Cerebellar nuclear complex (tissue), 1 donor: ENCODE measurements around the gene KDM2B.

Source experiments
- DNase-seq, 2 experiments: peaks; one replicate each; lab custom pipeline; 2025; lab: John Stamatoyannopoulos, UW

KDM2B gene

DNA sequence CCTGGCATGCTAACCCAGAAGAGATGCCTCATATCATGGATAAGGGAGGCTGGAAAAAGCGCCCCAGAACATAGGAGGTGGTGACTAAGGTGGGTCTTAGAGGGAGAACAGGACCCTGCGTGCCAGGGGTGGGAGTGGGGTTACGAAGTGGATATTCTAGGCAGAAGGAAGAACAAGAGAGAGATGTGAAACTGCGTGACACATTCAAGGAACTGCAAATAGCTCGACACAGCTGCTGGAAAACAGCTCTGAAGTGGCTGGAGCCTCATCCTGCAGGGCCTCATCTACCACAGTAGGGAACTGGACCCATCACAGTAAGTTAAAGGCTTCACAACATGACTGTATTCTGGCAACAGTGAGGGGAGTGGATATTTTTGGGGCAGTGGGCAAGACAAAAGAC, 119.8 kb downstream of the KDM2B start:
- no peak for DNase-seq

DNA sequence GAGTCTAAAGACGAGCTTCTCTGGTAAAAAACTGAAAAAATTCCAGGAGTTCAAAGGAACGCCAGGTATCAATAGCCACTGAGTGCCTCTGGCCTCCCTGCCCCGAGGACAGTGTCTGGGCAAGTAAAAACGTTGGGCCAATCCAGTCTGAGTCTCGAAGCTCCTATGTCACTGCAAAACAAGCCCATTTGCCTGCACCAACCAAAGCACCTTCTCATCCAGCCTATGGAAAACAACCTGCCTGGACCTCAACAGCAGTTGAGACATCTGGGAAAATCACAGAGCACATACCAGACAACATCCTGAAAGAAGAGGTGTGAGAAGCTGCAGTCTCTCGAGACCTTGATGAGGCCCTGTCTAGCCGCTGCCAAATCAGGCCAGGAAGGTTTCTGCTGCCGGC, 124.3 kb downstream of the KDM2B start:
- no peak for DNase-seq

- DNase-seq: no peak
Observed at GRCh38 chr12:121455766-121456420, 124.9 kb downstream of the KDM2B start.

DNA sequence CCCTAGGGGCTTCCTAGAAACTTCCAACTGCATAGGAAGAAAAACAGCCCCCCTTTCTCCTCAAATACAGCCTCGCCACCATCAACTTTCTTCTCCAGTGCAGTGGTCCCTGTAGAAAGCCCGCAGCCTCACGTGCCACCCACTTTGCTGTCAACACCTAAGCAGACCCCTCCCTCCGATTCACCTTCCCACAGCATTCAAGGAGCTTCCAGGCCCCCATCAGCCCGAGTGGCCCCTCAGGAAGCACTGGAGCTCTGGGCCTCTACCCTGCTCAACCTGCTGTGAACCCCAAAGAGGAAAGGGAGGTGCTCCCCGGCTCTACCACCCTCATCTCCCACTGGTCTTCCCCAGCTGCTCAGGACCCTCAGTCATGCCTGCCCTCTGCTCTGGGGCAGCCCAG, 125.9 kb downstream of the KDM2B start:
- DNase-seq: no peak

GRCh38 chr12:121453629-121454028, 127.2 kb downstream of the KDM2B start:
- no peak for DNase-seq

DNA sequence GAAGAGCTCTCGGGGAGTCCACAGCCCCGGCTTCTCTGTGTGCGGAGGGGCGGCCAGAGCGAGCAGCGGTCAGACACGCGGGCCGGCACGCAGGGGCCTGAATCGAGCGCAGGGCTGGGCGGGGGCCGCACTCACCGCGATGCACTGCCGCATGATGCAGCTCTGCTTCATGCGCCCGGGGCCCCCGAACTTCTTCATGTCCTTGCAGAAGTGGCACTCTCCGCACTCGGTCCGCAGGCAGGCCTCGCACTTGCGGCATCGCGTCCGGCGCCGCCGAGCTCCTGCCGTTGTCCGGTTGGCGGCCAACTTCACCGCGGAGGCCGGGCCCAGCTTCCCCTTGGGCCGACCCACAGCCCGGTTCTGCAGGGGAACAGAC, 127.8 kb downstream of the KDM2B start:
- DNase-seq: no peak

DNA sequence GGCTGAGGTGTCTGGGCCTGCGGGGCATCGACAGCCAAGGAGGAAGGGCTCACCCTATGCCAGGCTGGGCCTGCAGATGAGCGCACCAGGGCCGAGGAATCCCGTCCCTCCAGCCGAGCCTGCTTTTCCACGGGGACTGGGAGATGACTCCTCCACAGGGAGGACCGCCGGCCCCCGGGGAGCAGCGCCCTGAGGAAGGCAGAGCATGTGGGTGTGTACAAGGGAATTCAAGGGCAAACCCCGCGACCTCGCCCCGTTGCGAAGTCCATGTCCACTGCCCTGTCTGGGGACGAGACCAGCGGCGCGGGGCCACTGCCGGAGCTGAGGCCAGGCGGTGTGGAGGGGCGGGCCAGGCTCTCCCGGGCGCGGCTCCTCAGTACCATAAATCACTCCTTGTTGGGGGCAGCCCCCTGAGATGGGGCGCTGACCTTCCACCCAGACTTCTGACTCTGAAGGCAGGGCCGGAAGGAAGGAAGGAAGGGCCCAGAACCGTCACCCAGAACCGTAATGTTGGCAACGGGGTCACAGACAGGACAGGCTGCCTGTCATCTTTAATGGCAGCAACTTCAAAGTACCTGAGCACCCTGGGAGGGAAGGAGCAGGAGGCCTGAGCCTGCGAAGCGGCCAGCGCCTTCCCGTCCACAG, 128.4 kb downstream of the KDM2B start:
- DNase-seq: no peak

DNA sequence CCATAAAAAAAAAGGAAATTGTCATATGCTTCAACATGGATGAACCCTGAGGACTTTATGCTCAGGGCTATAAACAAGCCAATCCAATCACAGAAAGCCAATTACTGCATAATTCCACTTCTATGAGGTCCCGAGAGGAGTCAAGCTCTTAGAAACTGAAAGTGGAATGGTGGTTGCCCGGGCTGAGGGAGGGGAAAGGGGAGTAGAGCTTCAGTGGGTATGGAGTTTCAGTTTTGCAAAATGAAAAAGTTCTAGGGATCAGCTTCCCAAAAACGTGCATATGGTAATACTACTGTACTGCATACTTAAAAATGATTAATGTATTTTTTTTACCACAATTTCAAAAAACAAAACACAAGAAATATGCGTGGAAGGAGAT, 128.9 kb downstream of the KDM2B start:
- no peak for DNase-seq

GRCh38 chr12:121448771-121449315, 132.0 kb downstream of the KDM2B start:
- no peak for DNase-seq

GRCh38 chr12:121446750-121447149, 134.1 kb downstream of the KDM2B start:
- DNase-seq: no peak

GRCh38 chr12:121444842-121445202, 136.0 kb downstream of the KDM2B start:
- DNase-seq: no peak

DNA sequence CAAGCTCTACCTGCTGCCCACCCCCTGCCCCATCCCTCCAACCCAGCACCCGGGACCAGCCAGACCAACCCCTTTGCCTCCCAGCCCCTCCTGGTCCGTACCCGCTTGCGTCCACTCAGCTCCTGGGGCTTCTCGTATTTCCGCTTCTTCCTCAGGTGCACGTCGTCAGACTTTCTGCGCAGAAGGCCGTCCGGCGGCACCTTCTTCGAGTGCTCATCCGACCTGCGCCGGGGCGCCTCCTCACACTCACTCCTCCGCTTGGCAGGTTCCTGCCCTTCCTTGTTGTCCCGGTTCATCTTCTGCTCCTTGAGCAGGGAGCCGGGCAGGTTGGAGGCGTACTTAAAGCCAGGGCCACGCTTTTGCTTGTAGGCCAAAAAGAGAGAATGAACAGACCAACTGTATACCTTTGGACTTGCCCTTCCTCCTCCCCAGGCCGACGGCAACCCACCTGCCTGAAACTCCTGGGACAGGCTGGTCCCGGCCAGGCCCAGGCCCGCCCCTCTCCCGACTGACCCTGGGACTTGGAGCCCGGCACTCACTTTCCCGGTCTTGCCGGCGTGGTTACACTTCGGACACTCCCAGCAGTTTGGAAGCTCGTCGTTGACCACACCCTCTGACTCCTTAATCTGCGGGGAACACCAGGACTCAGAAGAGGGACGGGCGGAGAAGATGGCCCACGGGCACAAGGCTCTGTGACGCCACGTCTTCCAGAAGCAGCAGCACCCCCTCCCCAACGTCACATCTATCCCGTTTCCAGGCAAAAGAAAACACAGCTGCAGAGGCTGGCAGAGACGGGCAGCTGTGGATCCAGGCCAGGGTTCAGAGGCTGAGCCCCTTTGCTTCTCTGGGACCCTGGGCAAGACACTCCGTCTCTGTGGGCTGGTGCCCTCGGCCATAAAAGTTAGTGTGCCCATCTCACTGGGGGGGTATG, 136.6 kb downstream of the KDM2B start:
- DNase-seq: no peak

DNA sequence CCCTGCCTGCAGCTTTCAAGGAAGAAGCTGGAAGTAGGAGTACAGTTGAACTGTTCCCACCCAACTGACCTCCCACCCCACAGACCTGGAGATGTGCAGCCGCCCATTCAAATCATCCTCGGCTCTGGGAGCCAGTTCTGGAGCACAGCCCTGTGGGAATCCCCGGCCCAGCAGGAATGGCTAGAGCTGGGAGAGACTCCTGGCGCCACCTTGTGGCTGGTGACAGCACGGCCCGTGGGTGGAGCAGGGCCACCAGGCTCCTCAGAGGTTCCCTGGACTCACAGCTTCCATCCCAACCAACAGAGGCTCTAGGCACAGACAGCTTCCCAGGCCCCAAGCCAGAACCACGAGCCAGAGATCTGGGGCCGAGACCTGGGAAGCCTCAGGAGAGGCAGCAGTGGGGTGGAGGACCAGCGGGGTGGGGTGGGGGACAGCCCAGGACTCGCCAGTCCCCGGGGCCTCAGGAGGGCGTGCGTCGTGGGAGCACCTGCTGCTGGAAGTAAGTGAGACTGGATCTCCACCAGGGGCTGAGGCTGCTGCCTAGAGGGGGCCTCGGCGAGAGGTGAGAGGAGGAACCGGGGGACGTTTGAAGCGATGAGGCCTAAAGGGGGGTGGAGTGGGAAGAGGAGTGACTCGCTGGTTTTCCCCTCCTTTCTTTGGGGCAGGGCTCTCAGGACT, 137.5 kb downstream of the KDM2B start:
- peak in 1 of 2 experiments; percentile 30 for DNase-seq

- DNase-seq: no peak
Observed at GRCh38 chr12:121442028-121442948, 138.5 kb downstream of the KDM2B start.

- no peak for DNase-seq
Observed at GRCh38 chr12:121441555-121441954, 139.3 kb downstream of the KDM2B start.

DNA sequence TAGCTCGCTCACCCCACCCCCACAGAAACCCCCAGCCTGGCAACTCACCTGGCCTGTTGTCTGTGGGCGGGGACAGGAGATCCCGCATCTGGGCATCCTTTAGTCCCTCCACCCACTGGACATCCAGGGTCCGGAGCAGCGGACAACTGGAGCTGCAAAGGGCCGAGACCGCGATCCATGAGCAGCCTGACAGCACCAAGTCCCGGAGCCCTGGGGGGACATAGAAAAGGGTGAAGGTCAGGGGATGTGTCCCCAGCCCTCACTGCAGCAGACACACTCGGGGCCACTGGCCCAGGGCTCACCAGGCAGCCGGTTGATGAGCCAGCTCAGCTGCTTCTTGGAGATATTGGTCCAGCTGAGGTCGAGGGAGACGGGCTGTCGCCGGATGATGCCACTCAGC, 140.1 kb downstream of the KDM2B start:
- DNase-seq: no peak

GRCh38 chr12:121439715-121440114, 141.1 kb downstream of the KDM2B start:
- no peak for DNase-seq

DNA sequence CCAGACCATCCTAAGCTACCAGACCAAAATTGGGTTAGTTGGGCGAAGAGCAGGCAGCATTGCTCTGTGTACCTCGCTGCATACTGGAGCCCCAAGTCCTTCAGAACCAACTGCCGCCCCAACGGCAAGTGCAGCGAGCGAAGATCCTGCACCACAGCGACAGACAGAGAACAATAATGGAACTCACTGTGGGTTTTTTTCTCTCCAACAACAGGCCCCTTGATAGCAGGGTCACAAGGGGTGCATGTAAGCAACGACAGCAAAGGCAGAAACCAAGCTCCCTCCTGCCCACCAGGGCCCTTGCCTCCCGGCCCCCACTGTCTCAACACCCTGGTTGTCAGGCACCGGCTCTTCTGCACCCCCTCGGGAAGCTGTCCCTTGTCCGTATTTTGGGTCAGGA, 141.9 kb downstream of the KDM2B start:
- DNase-seq: no peak

- DNase-seq: no peak
Observed at GRCh38 chr12:121436706-121437105, 144.1 kb downstream of the KDM2B start.

DNA sequence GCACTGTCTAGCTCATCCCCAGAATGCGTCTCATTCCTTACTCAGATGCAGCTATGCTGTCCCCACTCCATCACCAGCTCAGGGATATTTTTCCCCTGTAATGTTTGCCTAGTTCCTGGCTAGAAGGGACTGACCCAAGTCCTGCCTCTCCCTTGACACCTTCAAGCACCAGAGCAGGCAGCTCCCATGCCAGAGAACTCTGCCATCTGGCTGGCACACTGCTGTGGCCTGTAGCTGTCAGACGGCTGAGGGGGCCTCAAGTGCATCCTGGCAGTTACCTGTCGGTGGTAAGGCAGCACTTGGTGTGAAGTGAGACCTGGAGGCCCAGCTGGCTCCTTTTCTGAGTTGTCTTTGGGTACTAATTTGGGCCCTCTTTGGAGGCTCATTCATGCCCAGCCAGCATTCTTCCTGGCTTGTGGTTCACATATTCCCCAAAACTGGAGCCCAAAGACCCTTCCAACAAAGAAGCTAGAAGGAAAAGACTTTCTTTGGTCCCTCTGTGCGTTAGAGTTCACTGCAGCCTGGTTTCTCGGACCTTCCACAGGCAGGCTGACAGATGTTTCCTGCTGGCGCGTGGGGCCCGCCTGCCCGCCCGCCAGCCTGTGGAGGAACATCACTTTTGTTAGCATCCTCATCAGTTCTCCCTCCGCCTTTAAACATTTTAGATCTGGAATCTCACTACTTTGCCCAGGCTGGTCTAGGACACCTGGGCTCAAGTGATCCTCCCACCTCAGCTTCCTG, 147.9 kb downstream of the KDM2B start:
- no peak for DNase-seq
